ENCODE data around the gene CLIC5. TPM values are rescaled to one million over a fixed set of nuclear protein-coding genes. Genes with fewer than 3 reads are reported as not detected.
A peak's percentile ranks its signal among the peaks of the same experiment; 100 is the strongest.

Gene CLIC5
- total RNA-seq, 1 donor: not detected

- no peak for DNase-seq (ENCODE audit: low read depth)
- TF ChIP-seq, protein P1, sequence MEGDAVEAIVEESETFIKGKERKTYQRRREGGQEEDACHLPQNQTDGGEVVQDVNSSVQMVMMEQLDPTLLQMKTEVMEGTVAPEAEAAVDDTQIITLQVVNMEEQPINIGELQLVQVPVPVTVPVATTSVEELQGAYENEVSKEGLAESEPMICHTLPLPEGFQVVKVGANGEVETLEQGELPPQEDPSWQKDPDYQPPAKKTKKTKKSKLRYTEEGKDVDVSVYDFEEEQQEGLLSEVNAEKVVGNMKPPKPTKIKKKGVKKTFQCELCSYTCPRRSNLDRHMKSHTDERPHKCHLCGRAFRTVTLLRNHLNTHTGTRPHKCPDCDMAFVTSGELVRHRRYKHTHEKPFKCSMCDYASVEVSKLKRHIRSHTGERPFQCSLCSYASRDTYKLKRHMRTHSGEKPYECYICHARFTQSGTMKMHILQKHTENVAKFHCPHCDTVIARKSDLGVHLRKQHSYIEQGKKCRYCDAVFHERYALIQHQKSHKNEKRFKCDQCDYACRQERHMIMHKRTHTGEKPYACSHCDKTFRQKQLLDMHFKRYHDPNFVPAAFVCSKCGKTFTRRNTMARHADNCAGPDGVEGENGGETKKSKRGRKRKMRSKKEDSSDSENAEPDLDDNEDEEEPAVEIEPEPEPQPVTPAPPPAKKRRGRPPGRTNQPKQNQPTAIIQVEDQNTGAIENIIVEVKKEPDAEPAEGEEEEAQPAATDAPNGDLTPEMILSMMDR (IDR thresholded peaks at IDR 0.05; ENCODE audit: insufficient read depth, low read depth, low read length): no peak
- H3K4me3 ChIP-seq (ENCODE audit: low read depth, low read length): no peak overlapping the region
Observed at GRCh38 chr6:45965007-45965406, 50.7 kb downstream of the CLIC5 start.

- TF ChIP-seq, protein P1 (IDR thresholded peaks at IDR 0.05; ENCODE audit: insufficient read depth, low read depth, low read length): no peak
- H3K4me3 ChIP-seq (ENCODE audit: low read depth, low read length): no peak overlapping the region
- no peak for DNase-seq (ENCODE audit: low read depth)
Observed at GRCh38 chr6:45964300-45964699, 51.4 kb downstream of the CLIC5 start.

GRCh38 chr6:45963896-45964295 lies 51.8 kb downstream of the CLIC5 start:
- no peak for DNase-seq (ENCODE audit: low read depth)
- no peak overlapping the region for H3K4me3 ChIP-seq (ENCODE audit: low read depth, low read length)
- TF ChIP-seq, protein P1 (IDR thresholded peaks at IDR 0.05; ENCODE audit: insufficient read depth, low read depth, low read length): no peak

- DNase-seq (ENCODE audit: low read depth): peak; percentile 85
- TF ChIP-seq, protein P1 (IDR thresholded peaks at IDR 0.05; ENCODE audit: insufficient read depth, low read depth, low read length): no peak
- H3K4me3 ChIP-seq (ENCODE audit: low read depth, low read length): no peak overlapping the region
Observed at GRCh38 chr6:45961125-45961524, 54.5 kb downstream of the CLIC5 start.

- DNase-seq (ENCODE audit: low read depth): peak; percentile 27
- TF ChIP-seq, protein P1 (IDR thresholded peaks at IDR 0.05; ENCODE audit: insufficient read depth, low read depth, low read length): no peak
Observed at GRCh38 chr6:45959534-45960145, 56.0 kb downstream of the CLIC5 start.

GRCh38 chr6:45956663-45957062 lies 59.0 kb downstream of the CLIC5 start:
- DNase-seq (ENCODE audit: low read depth): no peak
- TF ChIP-seq, protein P1 (IDR thresholded peaks at IDR 0.05; ENCODE audit: insufficient read depth, low read depth, low read length): no peak
- no peak overlapping the region for H3K4me3 ChIP-seq (ENCODE audit: low read depth, low read length)

More at GRCh38 chr6:45959534-45960145, 56.0 kb downstream of the CLIC5 start:
- no peak overlapping the region for H3K4me3 ChIP-seq (ENCODE audit: low read depth, low read length)

DNA sequence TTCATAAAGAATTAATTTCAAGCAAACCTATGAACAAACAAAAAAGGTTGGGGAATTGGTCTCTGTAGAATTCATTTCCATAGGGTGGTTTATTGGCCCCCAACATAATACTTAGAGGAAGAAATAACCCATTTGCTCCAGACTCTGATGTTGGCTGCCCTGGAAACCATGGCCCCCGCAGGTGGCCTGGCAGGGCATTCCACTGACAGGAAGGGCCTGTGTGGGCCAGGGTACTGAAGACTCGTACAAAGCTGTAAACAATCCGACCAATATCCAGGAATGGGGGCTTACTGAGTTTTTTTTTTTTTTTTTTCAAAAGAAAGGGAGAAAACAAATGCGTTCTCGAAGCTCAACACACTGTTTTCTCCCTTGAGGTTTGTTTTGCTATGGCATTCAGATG lies 59.5 kb downstream of the CLIC5 start:
- no peak for DNase-seq (ENCODE audit: low read depth)
- H3K4me3 ChIP-seq (ENCODE audit: low read depth, low read length): no peak overlapping the region
- TF ChIP-seq, protein P1 (IDR thresholded peaks at IDR 0.05; ENCODE audit: insufficient read depth, low read depth, low read length): no peak
